Suprapubic skin (tissue), 3 donors: ENCODE data around the gene HSPA12B.

Experiments
- EP300 ChIP-seq: sonication (generic); formaldehyde crosslinking; IDR thresholded peaks from one replicate; pipeline ENCODE4 v1.6.1; 2017; ENCODE audit warnings: antibody characterized with exemption
- POLR2A ChIP-seq, 2 donors: fragments of 450-650 bp; IDR thresholded peaks; one replicate each; pipeline ENCODE4 v1.6.1; 2017; ENCODE audit warnings: antibody characterized with exemption in 2 of 2, mild to moderate bottlenecking in 2 of 2, moderate library complexity in 2 of 2
- TF ChIP-seq, protein P1 (sequence below), 2 donors: fragments of 200-600 bp in 1 of 2; fragments of 450-650 bp in 1 of 2; sonication (generic) in 1 of 2; IDR thresholded peaks; one replicate each; pipeline ENCODE4 v1.5.1; 2016 to 2019; ENCODE audit warnings: antibody characterized with exemption in 2 of 2, mild to moderate bottlenecking in 1 of 2, moderate library complexity in 1 of 2

DNA sequence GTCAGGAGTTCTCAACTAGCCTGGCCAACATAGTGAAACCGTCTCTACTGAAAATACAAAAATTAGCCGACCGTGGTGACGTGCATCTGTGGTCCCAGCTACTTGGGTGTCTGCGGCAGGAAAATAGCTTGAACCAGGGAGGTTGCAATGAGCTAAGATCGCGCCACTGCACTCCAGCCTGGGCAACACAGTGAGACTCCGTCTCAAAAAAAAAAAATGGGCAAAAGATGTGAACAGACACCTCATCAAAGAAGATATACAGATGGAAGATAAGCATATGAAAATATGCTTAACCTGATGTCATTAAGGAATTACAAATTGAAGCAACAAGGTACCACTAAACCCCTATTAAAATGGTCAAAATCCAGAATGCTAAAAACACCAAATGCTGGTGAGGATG lies 9.2 kb upstream of the HSPA12B start:
- no peak for TF ChIP-seq POLR2A (IDR thresholded peaks at IDR 0.05)
- TF ChIP-seq, protein P1, sequence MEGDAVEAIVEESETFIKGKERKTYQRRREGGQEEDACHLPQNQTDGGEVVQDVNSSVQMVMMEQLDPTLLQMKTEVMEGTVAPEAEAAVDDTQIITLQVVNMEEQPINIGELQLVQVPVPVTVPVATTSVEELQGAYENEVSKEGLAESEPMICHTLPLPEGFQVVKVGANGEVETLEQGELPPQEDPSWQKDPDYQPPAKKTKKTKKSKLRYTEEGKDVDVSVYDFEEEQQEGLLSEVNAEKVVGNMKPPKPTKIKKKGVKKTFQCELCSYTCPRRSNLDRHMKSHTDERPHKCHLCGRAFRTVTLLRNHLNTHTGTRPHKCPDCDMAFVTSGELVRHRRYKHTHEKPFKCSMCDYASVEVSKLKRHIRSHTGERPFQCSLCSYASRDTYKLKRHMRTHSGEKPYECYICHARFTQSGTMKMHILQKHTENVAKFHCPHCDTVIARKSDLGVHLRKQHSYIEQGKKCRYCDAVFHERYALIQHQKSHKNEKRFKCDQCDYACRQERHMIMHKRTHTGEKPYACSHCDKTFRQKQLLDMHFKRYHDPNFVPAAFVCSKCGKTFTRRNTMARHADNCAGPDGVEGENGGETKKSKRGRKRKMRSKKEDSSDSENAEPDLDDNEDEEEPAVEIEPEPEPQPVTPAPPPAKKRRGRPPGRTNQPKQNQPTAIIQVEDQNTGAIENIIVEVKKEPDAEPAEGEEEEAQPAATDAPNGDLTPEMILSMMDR (IDR thresholded peaks at IDR 0.05): no peak
- no peak for TF ChIP-seq EP300
